RWPE2 (cell line): Measurements from ENCODE around the gene MAPK1IP1L.
"Not testable (repeated sequence)": the region's sequence is repeated elsewhere in the genome, so short reads cannot be mapped to it uniquely, and the experiment has no call there.

Experiments used
- ATAC-seq: fragments of 200-7000 bp; cut with Tn5 transposase; 3 replicates; pipeline ENCODE4 v1.9.1; 2021; ENCODE audit warnings: low read depth
- DNase-seq: peaks from one replicate; pipeline ENCODE4 v3.0.0-alpha.2; 2020; ENCODE audit warnings: low spot score
- H3K27ac ChIP-seq: fragments of 450-650 bp; 2 replicates; pipeline ENCODE4 v1.5.1; 2017; ENCODE audit warnings: mild to moderate bottlenecking; ENCODE audit not compliant: poor library complexity, severe bottlenecking
- H3K27me3 ChIP-seq: fragments of 250-450 bp; sonication (Bioruptor Pico); 2 replicates; pipeline ENCODE4 v1.5.1; 2021; ENCODE audit warnings: mild to moderate bottlenecking, moderate library complexity; ENCODE audit not compliant: insufficient read depth, poor library complexity, severe bottlenecking
- H3K36me3 ChIP-seq: fragments of 250-450 bp; sonication (Bioruptor Pico); 2 replicates; pipeline ENCODE4 v1.5.1; 2020; ENCODE audit warnings: low read depth, mild to moderate bottlenecking, moderate library complexity
- H3K4me1 ChIP-seq: fragments of 250-450 bp; sonication (Bioruptor Pico); 2 replicates; pipeline ENCODE4 v1.5.1; 2021; ENCODE audit warnings: mild to moderate bottlenecking, moderate library complexity; ENCODE audit not compliant: insufficient read depth, poor library complexity, severe bottlenecking
- H3K4me3 ChIP-seq: fragments of 250-450 bp; sonication (Bioruptor Pico); 2 replicates; pipeline ENCODE4 v1.5.1; 2021; ENCODE audit warnings: mild to moderate bottlenecking, moderate library complexity; ENCODE audit not compliant: severe bottlenecking
- H3K9me3 ChIP-seq: fragments of 250-450 bp; sonication (Bioruptor Pico); 2 replicates; pipeline ENCODE4 v1.5.1; 2021; ENCODE audit warnings: mild to moderate bottlenecking, moderate library complexity; ENCODE audit not compliant: severe bottlenecking
- CTCF ChIP-seq: fragments of 450-650 bp; IDR thresholded peaks from one replicate; pipeline ENCODE4 v1.5.1; 2017; ENCODE audit warnings: mild to moderate bottlenecking, moderate library complexity; ENCODE audit not compliant: poor library complexity, severe bottlenecking

Gene MAPK1IP1L

GRCh38 chr14:55062517-55063351 is 11.3 kb downstream of the MAPK1IP1L start:
- no peak for TF ChIP-seq CTCF
- Histone ChIP-seq H3K9me3 (no peaks in the 10 kb centered on the region), H3K4me1 (no peaks in the 10 kb centered on the region), H3K27me3 (no peaks in the 10 kb centered on the region), H3K36me3 (peaks cover 89% of the 10 kb centered on the region), H3K4me3 (no peak overlapping the region), H3K27ac (no peak overlapping the region)
- DNase-seq (no peak), ATAC-seq (0 out of 3 replicates have a peak, but pooled peaks have one; percentile 24)

- not testable (repeated sequence) for H3K4me1 ChIP-seq, H3K4me3 ChIP-seq, DNase-seq, ATAC-seq, H3K9me3 ChIP-seq, H3K27me3 ChIP-seq, H3K27ac ChIP-seq
- H3K36me3 ChIP-seq = peaks cover 79% of the 10 kb centered on the region
These were observed 13.4 kb downstream of the MAPK1IP1L start for GRCh38 chr14:55064896-55065295.

GRCh38 chr14:55065411-55065810 is 14.0 kb downstream of the MAPK1IP1L start:
- no peak overlapping the region for H3K4me3 ChIP-seq
- no peak overlapping the region for H3K27ac ChIP-seq
- H3K27me3 ChIP-seq = no peaks in the 10 kb centered on the region
- no peak for TF ChIP-seq CTCF
- DNase-seq = no peak
- no peaks in the 10 kb centered on the region for H3K9me3 ChIP-seq
- no peaks in the 10 kb centered on the region for H3K4me1 ChIP-seq
- no peak for ATAC-seq
- peaks cover 75% of the 10 kb centered on the region for H3K36me3 ChIP-seq

GRCh38 chr14:55066223-55066622 is 14.8 kb downstream of the MAPK1IP1L start:
- no peak for DNase-seq
- no peak for ATAC-seq
- no peak for TF ChIP-seq CTCF
- Histone ChIP-seq H3K9me3 (no peaks in the 10 kb centered on the region), H3K4me3 (no peak overlapping the region), H3K27me3 (no peaks in the 10 kb centered on the region), H3K4me1 (peaks cover 3% of the 10 kb centered on the region), H3K36me3 (peaks cover 67% of the 10 kb centered on the region), H3K27ac (no peak overlapping the region)

- ATAC-seq = no peak
- Histone ChIP-seq H3K27me3 (no peaks in the 10 kb centered on the region), H3K4me1 (peaks cover 33% of the 10 kb centered on the region), H3K36me3 (peaks cover 22% of the 10 kb centered on the region), H3K4me3 (no peak overlapping the region), H3K9me3 (no peaks in the 10 kb centered on the region), H3K27ac (peak overlapping the region; percentile 83)
- no peak for TF ChIP-seq CTCF
- no peak for DNase-seq
These were observed 19.5 kb downstream of the MAPK1IP1L start for GRCh38 chr14:55070981-55071411.
